Measurements from ENCODE around the gene PRRG2. TPM values are rescaled to one million over a fixed set of nuclear protein-coding genes. Genes with fewer than 3 reads are reported as not detected.

The PRRG2 gene
- total and polyA plus RNA-seq, 2 experiments from 2014 or later: 2.0 to 3.8 TPM

GRCh38 chr19:49590971-49591730 lies 10.0 kb downstream of the PRRG2 start, which contains the start of gene PRR12:
PRR12 (plus strand) TSS chr19:49591182; CDS start chr19:49591655, 473 bp downstream.
- Histone ChIP-seq H3K27me3 (ENCODE audit: insufficient read depth) (no peaks in the 10 kb centered on the region), H3F3A (replicated peaks; ENCODE audit: low read depth) (peaks cover 24% of the 10 kb centered on the region), H3K4me2 (peak within 1 kb of the TSS; percentile 98), H3K4me3 (peak within 1 kb of the TSS; percentile 99), H3K27ac (ENCODE audit: low read depth) (peak within 1 kb of the TSS; percentile 99), H4K20me1 (replicated peaks; ENCODE audit: insufficient read depth) (no peaks in the 10 kb centered on the region; the same call in 1 of the 2 replicates), H3K36me3 (ENCODE audit: insufficient read depth) (peaks cover 8% of the 10 kb centered on the region; the same call in 1 of the 2 replicates), H2AFZ (no peak within 1 kb of the TSS), H3K79me2 (replicated peaks; ENCODE audit: insufficient read depth) (peaks cover 36% of the 10 kb centered on the region), H3K4me1 (ENCODE audit: insufficient read depth) (peaks cover 9% of the 10 kb centered on the region), H3K9me2 (ENCODE audit: insufficient read depth) (no peaks in the 10 kb centered on the region)
- ATAC-seq (peak; percentile 21), DNase-seq (ENCODE audit: low spot score) (peak; percentile 83)
- peaks cover 12% of the 10 kb centered on the region for H3K4me1 Mint-ChIP-seq
- H3K36me3 Mint-ChIP-seq (ENCODE audit: low read depth): peaks cover 26% of the 10 kb centered on the region
- TF ChIP-seq ZNF114 (CRISPR knock-in tag; IDR thresholded peaks at IDR 0.05): no peak
- TF ChIP-seq CTCF (conservative IDR thresholded peaks at IDR 0.05; ENCODE audit: low read depth in 2 of 2): no peak
- TF ChIP-seq REST (IDR thresholded peaks at IDR 0.05; ENCODE audit: unreplicated experiment): no peak
- TF ChIP-seq POLR2AphosphoS5 (IDR thresholded peaks at IDR 0.05; ENCODE audit: low read depth): no peak; the same call in 1 of the 2 replicates
- no peak for TF ChIP-seq ZNF462 (CRISPR knock-in tag; IDR thresholded peaks at IDR 0.05)
- no peak for TF ChIP-seq CREB1 (CRISPR knock-in tag; IDR thresholded peaks at IDR 0.05; ENCODE audit: low read depth)
- TF ChIP-seq ETS1 (IDR thresholded peaks at IDR 0.05): no peak
- no peak for TF ChIP-seq ZNF331 (CRISPR knock-in tag; IDR thresholded peaks at IDR 0.05; ENCODE audit: low read depth)
- TF ChIP-seq NANOG (IDR thresholded peaks at IDR 0.05; ENCODE audit: borderline replicate concordance): no peak
- TF ChIP-seq EZH2 (IDR thresholded peaks at IDR 0.05; ENCODE audit: low read depth, unreplicated experiment): no peak
- TF ChIP-seq EZH2phosphoT487 (IDR thresholded peaks at IDR 0.05; ENCODE audit: unreplicated experiment): no peak
- no peak for TF ChIP-seq JUNB (IDR thresholded peaks at IDR 0.05; ENCODE audit: unreplicated experiment)
- no peak for TF ChIP-seq STAT1 (IDR thresholded peaks at IDR 0.05; ENCODE audit: unreplicated experiment)
- H3K9me3 Mint-ChIP-seq: no peaks in the 10 kb centered on the region; the same call in 2 of the 3 replicates
- H3K27me3 Mint-ChIP-seq (ENCODE audit: insufficient read depth, low read depth, poor library complexity): peaks cover 22% of the 10 kb centered on the region
- H3K4me3 Mint-ChIP-seq: peak within 1 kb of the TSS; percentile 90
- H3K27ac Mint-ChIP-seq: peak within 1 kb of the TSS; percentile 98
